Body of pancreas (tissue), 4 donors: ENCODE results near the gene F2R. TPM values are rescaled to one million over a fixed set of nuclear protein-coding genes. Genes with fewer than 3 reads are reported as not detected.
A peak's percentile ranks its signal among the peaks of the same experiment; 100 is the strongest.
"Not testable (repeated sequence)": the region's sequence is repeated elsewhere in the genome, so short reads cannot be mapped to it uniquely, and the experiment has no call there.

ENCODE experiments used
- ATAC-seq: fragments of 150-250 bp; one replicate; pipeline ENCODE4 v1.9.1; 2016
- DNase-seq, 4 donors: peaks; one replicate each; pipeline ENCODE4 v3.0.0-alpha.2; 2019
- H3K27ac ChIP-seq, 4 donors: fragments of 200-600 bp; sonication (generic); 1 replicate in 3 of 4; 2 replicates in 1 of 4; pipeline versions ENCODE4 v1.5.1 to v1.6.1; 2016 to 2019; ENCODE audit warnings: mild to moderate bottlenecking in 1 of 4, mixed read lengths in 1 of 4, moderate library complexity in 1 of 4
- H3K27me3 ChIP-seq, 2 donors: fragments of 200-600 bp; sonication (generic); one replicate each; pipeline ENCODE4 v1.6.0; 2016; ENCODE audit warnings: mild to moderate bottlenecking in 1 of 2
- H3K36me3 ChIP-seq, 2 donors: fragments of 200-600 bp; sonication (generic); replicated peaks in 1 of 2; 2 replicates each; pipeline ENCODE4 v1.5.1; 2016; ENCODE audit warnings: low read depth in 2 of 2; ENCODE audit not compliant: insufficient read depth in 1 of 2
- H3K4me1 ChIP-seq: fragments of 200-600 bp; sonication (generic); one replicate; pipeline ENCODE4 v1.6.0; 2016
- H3K4me3 ChIP-seq, 2 donors: fragments of 200-600 bp; sonication (generic); 1 replicate in 1 of 2; 2 replicates in 1 of 2; pipeline ENCODE4 v1.5.1; 2016 to 2019
- H3K9me3 ChIP-seq, 3 donors: fragments of 200-600 bp; sonication (generic); 1 replicate in 2 of 3; 2 replicates in 1 of 3; pipeline ENCODE4 v1.5.1; 2016
- POLR2A ChIP-seq, 3 donors: fragments of 450-650 bp; IDR thresholded peaks; one replicate each; pipeline ENCODE4 v1.6.1; 2016; ENCODE audit warnings: antibody characterized with exemption in 3 of 3, mild to moderate bottlenecking in 2 of 3
- WGBS, 2 donors: methylation state at CpG; one replicate each; pipeline ENCODE4 v1.1.5; 2017; 5-methylcytosine and 5-hydroxymethylcytosine counted together
- intact Hi-C: fragments of 100-400 bp; cut with DNase I; formaldehyde crosslinking; loops from one replicate; pipeline ENCODE4 v1.15.1; 2023
- total RNA-seq, 2 donors: library from RNA; depleted of rRNA; stranded (reverse); fragments of >200 nt; gene quantifications; one replicate each; pipeline ENCODE4 v1.1.0, GENCODE V29; 2016
- TF ChIP-seq, protein P1 (sequence below), 7 experiments: fragments of 450-650 bp in 4 of 7; fragments of 200-600 bp in 3 of 7; sonication (generic) in 3 of 7; IDR thresholded peaks; one replicate each; pipeline ENCODE4 v1.5.1; 2016 to 2019; ENCODE audit warnings: antibody characterized with exemption in 7 of 7

F2R gene
- total RNA-seq, 2 donors from 2014 or later, result 2.3 to 13.0 TPM

GRCh38 chr5:76679231-76679630, 36.7 kb upstream of the F2R start:
- no peaks in the 10 kb centered on the region for H3K9me3 ChIP-seq
- H3K27ac ChIP-seq, result no peak overlapping the region
- peaks cover 0 to 11% of the 10 kb centered on the region in 2 donors for H3K36me3 ChIP-seq
- no peaks in the 10 kb centered on the region for H3K4me1 ChIP-seq
- WGBS, 2 donors, result 82 to 84% methylated on average over 3 of the region's 3 CpGs
- H3K4me3 ChIP-seq, result no peak overlapping the region
- TF ChIP-seq, protein P1, sequence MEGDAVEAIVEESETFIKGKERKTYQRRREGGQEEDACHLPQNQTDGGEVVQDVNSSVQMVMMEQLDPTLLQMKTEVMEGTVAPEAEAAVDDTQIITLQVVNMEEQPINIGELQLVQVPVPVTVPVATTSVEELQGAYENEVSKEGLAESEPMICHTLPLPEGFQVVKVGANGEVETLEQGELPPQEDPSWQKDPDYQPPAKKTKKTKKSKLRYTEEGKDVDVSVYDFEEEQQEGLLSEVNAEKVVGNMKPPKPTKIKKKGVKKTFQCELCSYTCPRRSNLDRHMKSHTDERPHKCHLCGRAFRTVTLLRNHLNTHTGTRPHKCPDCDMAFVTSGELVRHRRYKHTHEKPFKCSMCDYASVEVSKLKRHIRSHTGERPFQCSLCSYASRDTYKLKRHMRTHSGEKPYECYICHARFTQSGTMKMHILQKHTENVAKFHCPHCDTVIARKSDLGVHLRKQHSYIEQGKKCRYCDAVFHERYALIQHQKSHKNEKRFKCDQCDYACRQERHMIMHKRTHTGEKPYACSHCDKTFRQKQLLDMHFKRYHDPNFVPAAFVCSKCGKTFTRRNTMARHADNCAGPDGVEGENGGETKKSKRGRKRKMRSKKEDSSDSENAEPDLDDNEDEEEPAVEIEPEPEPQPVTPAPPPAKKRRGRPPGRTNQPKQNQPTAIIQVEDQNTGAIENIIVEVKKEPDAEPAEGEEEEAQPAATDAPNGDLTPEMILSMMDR (IDR thresholded peaks at IDR 0.05), result no peak
- no peak for TF ChIP-seq POLR2A (IDR thresholded peaks at IDR 0.05)
- intact Hi-C loops, result no loop called here
- ATAC-seq, result peak; percentile 59
- DNase-seq, result peak in 1 of 4 donors; percentile 21
- no peaks in the 10 kb centered on the region for H3K27me3 ChIP-seq

DNA sequence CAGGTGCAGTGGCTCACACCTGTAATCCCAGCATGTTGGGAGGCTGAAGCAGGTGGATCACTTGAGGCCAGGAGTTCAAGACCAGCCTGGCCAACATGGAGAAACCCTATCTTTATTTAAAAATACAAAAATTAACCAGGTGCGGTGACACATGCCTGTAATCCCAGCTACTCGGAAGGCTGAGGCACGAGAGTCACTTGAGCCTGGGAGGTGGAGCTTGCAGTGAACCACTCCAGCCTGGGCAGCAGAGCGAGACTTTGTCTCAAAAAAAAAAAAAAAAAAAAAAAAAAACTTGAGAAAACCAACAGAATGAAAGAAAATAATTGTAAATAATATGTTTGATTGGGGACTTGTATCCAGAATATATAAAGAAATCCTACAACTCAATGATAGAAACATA, 35.1 kb upstream of the F2R start:
- not testable (repeated sequence) for H3K4me1 ChIP-seq, ATAC-seq, DNase-seq

DNA sequence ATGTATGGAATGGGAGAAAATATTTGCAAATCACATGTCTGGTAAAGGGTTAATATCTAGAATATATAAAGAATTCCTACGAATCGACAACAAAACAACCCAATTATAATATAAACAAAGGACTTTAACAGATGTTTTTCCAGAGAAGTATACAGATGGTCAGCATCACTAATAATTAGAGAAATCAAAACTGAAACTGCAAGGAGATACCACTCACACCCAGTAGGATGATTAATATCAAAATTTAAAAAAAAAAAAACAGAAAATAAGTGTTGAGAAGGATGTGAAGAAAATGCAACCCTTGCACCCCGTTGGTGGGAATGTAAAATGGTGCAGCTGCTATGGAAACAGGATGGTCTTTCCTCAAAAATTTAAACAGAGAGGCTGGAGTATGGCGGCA, 34.6 kb upstream of the F2R start:
- no peak for DNase-seq
- no peak overlapping the region for H3K4me3 ChIP-seq
- H3K9me3 ChIP-seq, result no peaks in the 10 kb centered on the region
- intact Hi-C loops, result no loop called here
- no peak overlapping the region for H3K27ac ChIP-seq
- no peaks in the 10 kb centered on the region for H3K27me3 ChIP-seq
- H3K4me1 ChIP-seq, result no peaks in the 10 kb centered on the region
- no peak for ATAC-seq
- peaks cover 0 to 4% of the 10 kb centered on the region in 2 donors for H3K36me3 ChIP-seq
- TF ChIP-seq, protein P1 (IDR thresholded peaks at IDR 0.05), result no peak
- TF ChIP-seq POLR2A (IDR thresholded peaks at IDR 0.05), result no peak
- WGBS, 2 donors, result 72 to 77% methylated on average over 4 of the region's 4 CpGs

More for the DNA sequence above, 35.1 kb upstream of the F2R start:
- H3K27ac ChIP-seq, H3K9me3 ChIP-seq, H3K27me3 ChIP-seq, H3K36me3 ChIP-seq, intact Hi-C loops, H3K4me3 ChIP-seq: not testable (repeated sequence)
- WGBS, 2 donors, result 93 to 96% methylated on average over 4 of the region's 4 CpGs

DNA sequence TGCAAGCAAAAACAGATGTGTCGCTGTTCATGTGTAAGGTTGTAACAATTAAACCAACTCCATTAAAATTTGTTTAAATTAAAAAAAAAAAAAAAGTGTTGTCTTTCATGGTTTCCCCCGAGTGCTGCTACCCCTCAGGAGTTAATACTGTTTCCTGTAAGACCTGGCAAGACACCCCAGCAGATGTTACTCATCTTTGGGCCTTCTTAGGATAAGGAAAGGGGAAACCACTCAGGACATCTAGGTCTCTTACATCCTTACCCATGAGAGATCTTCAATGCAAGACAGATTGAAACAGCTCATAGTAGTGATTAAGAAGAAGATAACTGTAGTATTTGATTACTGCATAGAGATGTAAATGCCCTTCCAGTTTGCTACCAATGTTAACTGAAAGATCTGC, 33.5 kb upstream of the F2R start:
- intact Hi-C loops, result no loop called here
- no peak for ATAC-seq
- peaks cover 0 to 4% of the 10 kb centered on the region in 2 donors for H3K36me3 ChIP-seq
- WGBS, 2 donors, result 76 to 90% methylated on average over 2 of the region's 2 CpGs
- no peak overlapping the region for H3K27ac ChIP-seq
- H3K27me3 ChIP-seq, result no peaks in the 10 kb centered on the region
- H3K4me3 ChIP-seq, result no peak overlapping the region
- no peaks in the 10 kb centered on the region for H3K9me3 ChIP-seq
- TF ChIP-seq POLR2A (IDR thresholded peaks at IDR 0.05), result no peak
- TF ChIP-seq, protein P1 (IDR thresholded peaks at IDR 0.05), result no peak
- H3K4me1 ChIP-seq, result no peaks in the 10 kb centered on the region
- no peak for DNase-seq

GRCh38 chr5:76683816-76684731, 31.9 kb upstream of the F2R start:
- no peak overlapping the region for H3K4me3 ChIP-seq
- intact Hi-C loops, result no loop called here
- ATAC-seq (no peak), DNase-seq (no peak)
- no peaks in the 10 kb centered on the region for H3K27me3 ChIP-seq
- peaks cover 0 to 2% of the 10 kb centered on the region in 2 donors for H3K36me3 ChIP-seq
- H3K9me3 ChIP-seq, result no peaks in the 10 kb centered on the region
- TF ChIP-seq, protein P1 (IDR thresholded peaks at IDR 0.05), result no peak
- TF ChIP-seq POLR2A (IDR thresholded peaks at IDR 0.05), result no peak
- no peak overlapping the region for H3K27ac ChIP-seq
- WGBS, 2 donors, result 70 to 72% methylated on average over 9 of the region's 9 CpGs
- H3K4me1 ChIP-seq, result no peaks in the 10 kb centered on the region
